GM21619 (cell line): Measurements from ENCODE around the gene PLAGL2.

Experiments
- ATAC-seq: cut with Tn5 transposase; IDR thresholded peaks from one replicate; pipeline ENCODE4 v1.9.1; 2021; ENCODE audit not compliant: unreplicated experiment

PLAGL2 gene

DNA sequence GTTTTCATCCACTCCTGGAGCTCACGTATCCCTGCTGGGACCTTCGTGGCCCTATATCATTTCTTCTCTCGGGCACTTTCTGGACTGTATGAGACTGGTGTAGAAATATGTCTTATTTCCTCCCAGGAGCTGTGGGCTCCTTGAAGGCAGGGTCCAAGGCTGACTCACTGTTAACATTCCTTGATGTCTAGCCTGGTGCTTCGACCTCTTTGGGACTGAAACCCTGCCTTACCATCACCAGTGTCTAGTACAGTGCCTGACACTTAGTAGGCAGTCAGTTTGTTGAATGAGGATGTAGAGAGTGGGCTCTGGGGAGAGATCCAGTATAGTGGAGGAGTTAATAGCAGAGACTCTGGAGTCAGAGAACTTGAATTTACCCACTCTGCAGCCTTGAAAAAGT is 23.7 kb upstream of the PLAGL2 start:
- no peak for ATAC-seq

DNA sequence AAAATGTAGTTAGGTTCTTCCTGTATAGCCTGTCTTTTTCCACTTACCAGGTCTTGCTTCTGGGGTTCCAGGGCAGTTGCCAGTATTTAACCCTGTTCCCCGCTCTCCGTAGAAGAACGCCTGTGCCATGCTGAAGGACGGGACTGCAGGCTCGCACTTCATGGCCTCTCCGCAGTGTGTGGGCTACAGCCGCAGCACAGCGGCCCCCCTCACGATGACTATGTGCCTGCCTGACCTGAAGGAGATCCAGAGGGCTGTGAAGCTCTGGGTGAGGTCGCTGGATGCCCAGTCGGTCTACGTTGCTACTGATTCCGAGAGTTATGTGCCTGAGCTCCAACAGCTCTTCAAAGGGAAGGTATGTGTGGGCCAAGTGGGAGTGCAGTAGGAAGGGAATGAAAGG is 23.2 kb upstream of the PLAGL2 start:
- ATAC-seq = no peak

DNA sequence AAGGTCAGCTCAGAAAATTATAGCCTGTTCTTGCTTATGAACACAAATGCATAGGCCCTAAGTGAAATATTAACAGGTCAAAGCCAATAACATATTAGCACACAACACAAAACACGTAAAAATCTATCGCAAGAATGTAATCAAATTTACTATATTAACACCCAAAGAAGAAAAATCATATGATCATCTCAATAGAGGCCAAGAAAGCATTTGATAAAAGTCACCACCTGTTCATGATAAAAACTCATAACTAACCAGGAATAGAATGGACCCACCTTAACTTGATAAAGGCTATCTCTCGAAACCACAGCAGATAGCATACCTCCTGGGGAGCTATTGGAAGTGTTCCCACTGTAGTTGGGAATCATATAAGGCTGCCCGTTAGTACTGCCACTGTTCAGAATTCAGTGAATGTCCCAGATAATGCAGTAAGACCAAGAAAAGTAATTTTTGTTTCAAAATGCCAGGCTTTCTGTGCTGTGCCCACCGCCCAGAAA is 21.8 kb upstream of the PLAGL2 start:
- ATAC-seq = no peak

DNA sequence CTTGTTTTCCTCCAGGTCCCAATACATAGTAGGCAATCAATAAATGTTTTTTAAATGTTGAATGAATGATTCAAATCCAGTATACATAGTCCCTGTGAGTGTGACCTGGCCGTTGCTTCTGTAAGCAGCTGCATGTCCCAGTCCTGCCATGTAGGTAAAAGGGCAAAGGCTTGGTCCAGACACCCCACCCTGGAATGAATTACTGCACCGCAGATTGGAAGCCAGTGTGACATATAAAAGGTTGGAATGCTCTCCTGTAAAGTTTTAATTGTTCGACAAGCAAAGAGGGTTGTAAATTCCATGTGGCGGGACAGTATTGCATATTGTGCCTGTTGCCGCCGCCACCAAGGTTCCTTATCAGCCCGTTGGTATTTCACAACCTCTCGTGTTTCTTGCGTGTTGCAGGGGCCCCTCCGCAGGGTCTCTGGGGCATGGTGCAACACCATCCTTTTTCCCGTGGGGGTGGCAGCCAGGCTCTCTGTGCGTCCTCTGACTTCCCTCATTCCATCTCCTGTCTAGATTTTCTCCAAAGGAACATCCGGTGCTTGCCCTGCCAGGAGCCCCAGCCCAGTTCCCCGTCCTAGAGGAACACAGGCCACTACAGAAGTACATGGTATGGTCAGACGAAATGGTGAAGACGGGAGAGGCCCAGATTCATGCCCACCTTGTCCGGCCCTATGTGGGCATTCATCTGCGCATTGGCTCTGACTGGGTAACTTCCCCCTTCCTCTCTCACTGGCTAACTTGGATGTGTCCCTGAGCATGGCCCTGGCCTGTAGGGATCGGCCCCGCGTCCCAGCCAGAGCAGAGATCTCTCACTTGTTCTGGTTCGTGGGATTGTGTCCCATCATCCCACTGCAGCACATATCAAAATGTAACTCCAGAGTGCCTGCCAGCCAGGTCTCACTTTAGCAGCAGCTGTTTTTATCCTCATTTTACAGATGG is 20.5 kb upstream of the PLAGL2 start:
- ATAC-seq = no peak

DNA sequence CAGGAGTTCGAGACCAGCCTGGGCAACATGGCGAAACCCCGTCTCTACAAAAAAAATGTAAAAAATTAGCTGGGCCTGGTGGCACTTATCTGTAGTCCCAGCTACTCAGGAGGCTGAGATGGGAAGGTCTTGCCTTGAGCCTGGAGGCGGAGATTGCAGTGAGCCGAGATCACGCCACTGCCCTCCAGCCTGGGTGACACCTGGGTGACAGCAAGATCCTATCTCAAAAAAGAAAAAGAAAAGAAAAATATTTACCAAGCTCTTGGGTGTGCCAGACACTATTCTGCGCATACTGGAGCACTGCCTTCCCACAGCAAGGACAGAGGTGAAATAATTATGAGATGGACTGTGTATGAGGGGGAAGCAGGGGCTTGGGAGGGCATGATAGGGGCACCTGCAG is 19.8 kb upstream of the PLAGL2 start:
- no peak for ATAC-seq

DNA sequence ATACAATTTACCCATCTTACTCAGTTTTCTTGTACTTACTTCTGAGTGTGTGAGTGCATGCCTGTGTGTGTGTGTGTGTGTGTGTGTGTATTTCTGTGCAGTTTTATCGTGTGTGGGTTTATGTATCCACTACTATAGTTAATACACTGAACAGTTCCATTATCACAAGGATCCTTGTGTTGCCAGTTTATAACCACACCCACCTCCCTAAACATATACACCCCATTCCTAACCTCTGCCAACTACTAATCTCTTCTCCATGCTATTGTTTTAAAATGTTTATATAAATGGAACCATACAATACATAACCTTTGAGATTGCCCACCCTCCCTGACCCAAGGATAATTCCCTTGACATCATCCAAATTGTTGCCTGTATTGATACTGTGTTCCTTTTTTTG is 18.8 kb upstream of the PLAGL2 start:
- ATAC-seq = no peak

GRCh38 chr20:32224463-32224862 is 16.9 kb upstream of the PLAGL2 start:
- ATAC-seq = no peak

DNA sequence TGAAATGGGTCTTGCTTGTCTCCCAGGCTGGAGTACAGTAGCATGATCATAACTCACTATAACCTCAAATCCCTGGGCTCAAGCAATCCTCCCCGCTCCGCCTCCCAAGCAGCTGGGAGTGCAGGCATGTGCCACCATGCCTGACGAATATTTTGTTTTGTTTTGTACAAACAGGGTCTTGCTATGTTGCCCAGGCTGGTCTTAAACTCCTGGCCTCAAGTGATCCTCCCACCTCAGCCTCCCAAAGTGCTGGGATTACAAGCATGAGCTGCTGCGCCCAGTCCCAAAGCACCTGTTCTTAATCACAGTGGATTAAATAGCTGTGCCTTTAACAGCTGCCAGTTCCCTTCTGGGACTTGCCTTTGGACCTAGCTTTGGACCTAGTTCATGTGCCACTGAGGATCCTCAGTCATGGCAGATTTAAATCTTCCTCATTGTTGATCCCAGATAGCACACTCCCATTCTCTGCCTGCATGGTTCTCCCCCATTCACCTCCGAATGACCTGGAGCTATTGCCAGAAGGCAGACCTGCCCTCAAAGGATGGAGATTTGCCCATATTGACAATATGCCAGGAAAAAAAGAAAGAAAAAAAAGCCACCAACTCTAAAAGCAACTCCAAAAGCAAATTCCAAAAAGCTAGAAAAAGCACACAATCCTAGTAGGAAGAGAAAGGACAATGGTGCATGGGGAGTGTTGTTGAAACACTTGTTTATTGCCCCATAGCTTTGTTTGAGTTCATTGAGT is 10.8 kb upstream of the PLAGL2 start:
- ATAC-seq = no peak

- ATAC-seq = no peak
Observed at GRCh38 chr20:32216179-32217142, 8.9 kb upstream of the PLAGL2 start.

- ATAC-seq = no peak
Observed at GRCh38 chr20:32215729-32216128, 8.2 kb upstream of the PLAGL2 start.

- no peak for ATAC-seq
Observed at GRCh38 chr20:32215147-32215546, 7.6 kb upstream of the PLAGL2 start.

GRCh38 chr20:32213870-32214269 is 6.3 kb upstream of the PLAGL2 start:
- ATAC-seq = no peak

- no peak for ATAC-seq
Observed at GRCh38 chr20:32209850-32210605, 2.5 kb upstream of the PLAGL2 start.

DNA sequence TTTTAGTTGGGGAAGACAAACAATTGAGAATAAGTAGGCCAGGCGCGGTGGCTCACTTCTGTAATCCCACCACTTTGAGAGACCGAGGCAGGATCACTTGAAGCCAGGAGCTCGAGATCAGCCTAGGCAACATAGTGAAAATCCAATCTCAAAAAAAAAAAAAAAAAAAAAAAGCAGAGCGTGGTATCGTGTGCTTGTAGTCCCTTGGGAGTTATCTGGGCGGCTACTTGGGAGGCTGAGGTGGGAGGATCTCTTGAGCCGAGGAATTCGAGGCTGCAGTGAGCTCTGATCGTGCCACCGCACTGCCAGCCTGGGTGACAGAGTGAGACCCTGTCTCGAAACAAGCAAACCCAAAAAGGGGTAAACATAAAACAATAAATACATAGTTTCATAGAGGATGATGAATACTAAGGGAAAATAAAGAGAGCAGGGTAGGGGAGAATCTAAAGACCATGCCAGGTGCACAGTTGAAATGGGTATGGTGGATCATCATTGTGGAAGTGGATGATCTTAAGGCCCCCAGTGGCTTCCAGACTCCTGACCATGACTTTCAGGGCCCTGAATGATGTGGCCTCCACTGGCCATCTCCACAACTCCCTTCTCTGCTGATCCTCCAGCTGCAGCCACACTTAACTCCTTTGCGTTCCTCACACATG is 1.1 kb upstream of the PLAGL2 start:
- no peak for ATAC-seq

DNA sequence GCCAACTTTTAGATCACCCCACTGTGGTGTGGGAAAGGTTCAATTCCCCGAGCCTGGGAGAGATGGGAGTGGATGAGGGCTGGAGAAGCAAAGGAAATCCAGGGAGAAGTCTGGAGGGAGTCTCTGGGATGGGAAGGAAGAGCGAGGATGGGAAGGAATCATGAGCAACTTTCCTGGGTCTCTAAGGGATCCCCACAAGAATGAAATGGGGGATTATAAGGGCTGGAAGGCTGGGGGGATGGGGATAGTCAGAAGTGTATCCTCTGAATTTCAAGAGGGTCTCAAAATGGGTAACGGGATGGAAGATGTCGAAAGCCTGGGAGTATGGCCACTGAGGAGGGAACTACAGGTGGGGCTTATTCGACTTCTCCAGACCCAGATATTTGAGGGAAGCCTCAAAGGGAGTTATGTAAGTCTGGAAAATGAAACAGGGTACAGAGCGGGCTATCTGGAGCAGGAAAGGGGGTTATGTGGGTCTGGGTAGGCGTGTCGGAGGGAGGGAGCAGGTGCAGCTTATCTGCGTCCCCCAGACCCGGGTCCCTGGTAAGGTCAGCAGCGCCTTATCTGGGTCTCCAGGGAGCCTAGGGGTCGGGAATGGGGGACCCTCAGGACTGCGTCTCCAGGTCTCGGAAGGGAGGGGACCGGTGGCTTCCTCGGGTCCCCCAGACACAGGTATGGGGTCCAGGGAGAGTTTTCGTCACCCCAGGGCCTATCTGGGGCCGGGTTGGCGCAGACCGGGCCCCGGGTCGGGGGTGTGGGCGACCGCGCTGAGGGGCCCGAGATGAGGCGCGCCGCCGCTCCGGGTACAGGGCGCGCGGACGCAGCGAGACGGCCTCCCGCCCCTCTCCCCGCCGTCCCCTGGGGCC is 550 bp downstream of the PLAGL2 start:
- ATAC-seq = peak; percentile 2

- ATAC-seq = no peak
Observed at GRCh38 chr20:32205843-32206759, 1.4 kb downstream of the PLAGL2 start.

DNA sequence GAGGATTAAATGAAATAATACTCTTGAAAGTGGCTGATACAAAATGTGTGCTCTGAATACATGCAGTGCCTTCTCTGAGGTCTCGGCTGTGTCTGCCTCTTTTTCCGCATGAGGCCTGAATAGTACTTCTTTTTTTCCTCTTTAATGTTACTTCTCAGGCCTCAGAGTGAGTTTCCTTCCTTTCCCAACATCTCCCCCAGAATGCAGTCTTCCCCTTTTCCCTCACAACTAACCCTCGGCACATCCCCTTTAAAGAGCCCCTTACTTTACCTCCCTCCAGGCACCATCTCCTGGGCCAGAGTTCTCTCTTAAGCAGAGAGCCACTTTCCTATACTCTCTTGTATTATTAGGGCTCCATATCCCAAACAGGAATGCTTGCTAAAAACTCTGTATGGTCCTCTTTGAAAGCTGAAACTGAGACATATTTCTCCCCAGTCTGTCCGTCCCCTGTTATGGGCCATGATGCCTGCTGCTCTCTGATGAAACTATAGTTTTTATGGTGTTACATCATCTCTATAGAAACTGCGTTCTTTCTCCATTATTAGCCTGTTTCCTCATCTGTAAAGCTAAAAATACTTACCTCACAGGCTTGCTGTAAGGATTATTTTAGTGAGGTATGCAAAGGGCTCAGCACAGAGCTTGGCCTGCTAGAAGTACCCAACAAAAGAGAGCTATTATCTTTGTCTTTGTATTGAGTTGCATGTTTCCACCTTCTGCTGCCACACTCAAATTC is 2.3 kb downstream of the PLAGL2 start:
- ATAC-seq = no peak
